ENCODE results near the gene CLMP.
A peak's percentile ranks its signal among the peaks of the same experiment; 100 is the strongest.

The CLMP gene

GRCh38 chr11:123187665-123188507, 7.2 kb downstream of the CLMP start:
- no peaks in the 10 kb centered on the region for H3K27me3 ChIP-seq (ENCODE audit: insufficient read depth, low read length)
- H3K9ac ChIP-seq (ENCODE audit: low read depth, low read length), result peak overlapping the region; percentile 52; the same call in 1 of the 2 replicates
- H3K9me3 ChIP-seq (ENCODE audit: insufficient read depth, low read depth, low read length), result no peaks in the 10 kb centered on the region
- peak overlapping the region; percentile 9; the same call in 1 of the 2 replicates for H3K4me3 ChIP-seq (ENCODE audit: low read length)
- H3K36me3 ChIP-seq (ENCODE audit: insufficient read depth, low read length), result no peaks in the 10 kb centered on the region
- 43% methylated on average over 17 of the region's 17 CpGs for WGBS
- peak overlapping the region; percentile 81 for H3K27ac ChIP-seq (ENCODE audit: low read depth, low read length)
- H3K4me1 ChIP-seq (ENCODE audit: insufficient read depth, low read length), result peaks cover 55% of the 10 kb centered on the region

DNA sequence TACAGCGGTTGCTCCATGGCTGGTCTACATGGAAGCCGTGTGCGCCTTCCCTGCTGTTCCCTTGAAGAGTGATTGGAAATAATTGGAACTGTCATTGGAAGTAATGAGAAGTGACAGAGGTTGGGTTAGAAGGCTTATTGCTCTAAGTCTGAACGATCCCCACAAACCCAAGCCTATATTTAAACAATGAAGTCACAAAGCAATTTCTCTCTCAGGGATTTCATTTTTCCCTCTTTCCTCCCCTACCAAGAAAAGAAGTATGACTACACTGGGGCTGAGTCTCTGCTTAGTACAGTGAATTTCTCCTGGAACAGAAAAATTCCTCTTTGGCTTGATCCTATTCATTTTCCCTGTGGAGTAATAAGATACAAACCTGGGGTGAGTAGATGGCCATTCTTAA, 7.8 kb downstream of the CLMP start:
- no peaks in the 10 kb centered on the region for H3K27me3 ChIP-seq (ENCODE audit: insufficient read depth, low read length)
- no peak overlapping the region for H3K4me3 ChIP-seq (ENCODE audit: low read length)
- no peaks in the 10 kb centered on the region for H3K9me3 ChIP-seq (ENCODE audit: insufficient read depth, low read depth, low read length)
- peaks cover 50% of the 10 kb centered on the region for H3K4me1 ChIP-seq (ENCODE audit: insufficient read depth, low read length)
- no peak overlapping the region for H3K27ac ChIP-seq (ENCODE audit: low read depth, low read length)
- 91% methylated on average over 3 of the region's 4 CpGs for WGBS
- no peak overlapping the region; the same call in 1 of the 2 replicates for H3K9ac ChIP-seq (ENCODE audit: low read depth, low read length)
- H3K36me3 ChIP-seq (ENCODE audit: insufficient read depth, low read length), result no peaks in the 10 kb centered on the region

- no peak overlapping the region for H3K27ac ChIP-seq (ENCODE audit: low read depth, low read length)
- H3K27me3 ChIP-seq (ENCODE audit: insufficient read depth, low read length), result no peaks in the 10 kb centered on the region
- H3K4me3 ChIP-seq (ENCODE audit: low read length), result no peak overlapping the region
- WGBS, result 91% methylated on average over 8 of the region's 8 CpGs
- no peaks in the 10 kb centered on the region for H3K36me3 ChIP-seq (ENCODE audit: insufficient read depth, low read length)
- H3K9me3 ChIP-seq (ENCODE audit: insufficient read depth, low read depth, low read length), result no peaks in the 10 kb centered on the region
- peaks cover 51% of the 10 kb centered on the region for H3K4me1 ChIP-seq (ENCODE audit: insufficient read depth, low read length)
- H3K9ac ChIP-seq (ENCODE audit: low read depth, low read length), result no peak overlapping the region
Measured at GRCh38 chr11:123186286-123186685, 8.8 kb downstream of the CLMP start.

DNA sequence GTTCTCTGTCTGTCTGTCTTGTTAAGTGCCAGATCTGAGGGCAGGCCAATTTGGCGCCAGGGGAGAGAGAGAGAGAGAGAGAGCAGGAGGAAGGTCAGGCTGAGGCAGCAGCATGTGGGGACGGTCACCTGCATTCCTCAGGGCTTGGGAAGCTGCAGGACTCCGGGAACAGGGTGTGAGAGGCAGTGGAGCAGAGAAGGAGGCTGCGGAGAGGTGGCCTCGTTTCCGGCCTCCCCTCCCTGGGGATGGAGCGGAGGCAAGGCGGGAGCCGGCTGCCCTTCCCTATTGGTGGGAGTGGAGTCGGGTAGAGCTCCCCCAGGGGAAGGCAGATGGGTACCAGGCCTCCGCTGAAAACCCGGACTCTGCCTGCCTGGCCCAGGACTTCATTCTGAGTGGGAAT, 9.7 kb downstream of the CLMP start:
- H3K4me3 ChIP-seq (ENCODE audit: low read length), result no peak overlapping the region
- no peak overlapping the region for H3K9ac ChIP-seq (ENCODE audit: low read depth, low read length)
- no peak overlapping the region for H3K27ac ChIP-seq (ENCODE audit: low read depth, low read length)
- no peaks in the 10 kb centered on the region for H3K36me3 ChIP-seq (ENCODE audit: insufficient read depth, low read length)
- no peaks in the 10 kb centered on the region for H3K27me3 ChIP-seq (ENCODE audit: insufficient read depth, low read length)
- H3K9me3 ChIP-seq (ENCODE audit: insufficient read depth, low read depth, low read length), result no peaks in the 10 kb centered on the region
- 60% methylated on average over 12 of the region's 12 CpGs for WGBS
- peaks cover 60% of the 10 kb centered on the region for H3K4me1 ChIP-seq (ENCODE audit: insufficient read depth, low read length)

GRCh38 chr11:123184531-123184930, 10.5 kb downstream of the CLMP start:
- Histone ChIP-seq H3K4me1 (ENCODE audit: insufficient read depth, low read length) (peaks cover 68% of the 10 kb centered on the region), H3K36me3 (ENCODE audit: insufficient read depth, low read length) (no peaks in the 10 kb centered on the region), H3K27me3 (ENCODE audit: insufficient read depth, low read length) (no peaks in the 10 kb centered on the region), H3K9me3 (ENCODE audit: insufficient read depth, low read depth, low read length) (no peaks in the 10 kb centered on the region), H3K4me3 (ENCODE audit: low read length) (no peak overlapping the region), H3K9ac (ENCODE audit: low read depth, low read length) (0 out of 2 replicates have a peak overlapping the region, but pooled peaks have one; percentile 11), H3K27ac (ENCODE audit: low read depth, low read length) (no peak overlapping the region)
- 86% methylated on average over 6 of the region's 6 CpGs for WGBS

DNA sequence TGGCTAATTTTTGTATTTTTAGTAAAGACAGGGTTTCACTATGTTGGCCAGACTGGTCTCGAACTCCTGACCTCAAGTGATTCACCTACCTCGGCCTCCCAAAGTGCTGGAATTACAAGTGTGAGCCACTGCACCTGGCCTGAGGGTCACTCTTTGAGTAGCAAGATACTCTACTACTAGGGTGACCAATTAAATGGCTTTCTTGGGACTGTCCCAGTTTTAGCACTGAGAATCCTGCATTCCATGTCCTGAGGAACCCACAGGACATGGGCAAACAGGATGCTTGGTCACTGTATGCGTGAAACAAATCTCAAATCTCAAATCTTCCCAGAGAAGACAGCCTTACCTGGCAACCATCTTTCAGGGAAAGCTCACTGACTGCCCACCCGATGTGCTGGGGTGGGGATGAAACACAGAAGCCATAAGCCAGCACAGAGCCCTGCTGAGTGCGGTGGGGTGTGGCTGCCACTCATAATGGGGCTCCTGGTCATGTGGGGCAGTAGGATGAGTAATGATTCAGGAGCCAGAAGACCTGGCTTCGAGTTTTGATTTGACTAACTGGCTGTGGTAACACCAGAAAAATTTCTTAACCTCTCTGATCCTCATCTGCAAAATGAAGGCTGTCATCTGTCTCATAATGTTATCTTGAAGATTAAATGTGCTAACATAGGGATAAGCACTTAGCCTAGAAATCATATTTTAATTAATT, 11.5 kb downstream of the CLMP start:
- Histone ChIP-seq H3K27ac (ENCODE audit: low read depth, low read length) (no peak overlapping the region), H3K4me3 (ENCODE audit: low read length) (no peak overlapping the region), H3K9ac (ENCODE audit: low read depth, low read length) (no peak overlapping the region), H3K4me1 (ENCODE audit: insufficient read depth, low read length) (peaks cover 67% of the 10 kb centered on the region), H3K9me3 (ENCODE audit: insufficient read depth, low read depth, low read length) (no peaks in the 10 kb centered on the region), H3K36me3 (ENCODE audit: insufficient read depth, low read length) (no peaks in the 10 kb centered on the region), H3K27me3 (ENCODE audit: insufficient read depth, low read length) (no peaks in the 10 kb centered on the region)
- 89% methylated on average over 6 of the region's 6 CpGs for WGBS

DNA sequence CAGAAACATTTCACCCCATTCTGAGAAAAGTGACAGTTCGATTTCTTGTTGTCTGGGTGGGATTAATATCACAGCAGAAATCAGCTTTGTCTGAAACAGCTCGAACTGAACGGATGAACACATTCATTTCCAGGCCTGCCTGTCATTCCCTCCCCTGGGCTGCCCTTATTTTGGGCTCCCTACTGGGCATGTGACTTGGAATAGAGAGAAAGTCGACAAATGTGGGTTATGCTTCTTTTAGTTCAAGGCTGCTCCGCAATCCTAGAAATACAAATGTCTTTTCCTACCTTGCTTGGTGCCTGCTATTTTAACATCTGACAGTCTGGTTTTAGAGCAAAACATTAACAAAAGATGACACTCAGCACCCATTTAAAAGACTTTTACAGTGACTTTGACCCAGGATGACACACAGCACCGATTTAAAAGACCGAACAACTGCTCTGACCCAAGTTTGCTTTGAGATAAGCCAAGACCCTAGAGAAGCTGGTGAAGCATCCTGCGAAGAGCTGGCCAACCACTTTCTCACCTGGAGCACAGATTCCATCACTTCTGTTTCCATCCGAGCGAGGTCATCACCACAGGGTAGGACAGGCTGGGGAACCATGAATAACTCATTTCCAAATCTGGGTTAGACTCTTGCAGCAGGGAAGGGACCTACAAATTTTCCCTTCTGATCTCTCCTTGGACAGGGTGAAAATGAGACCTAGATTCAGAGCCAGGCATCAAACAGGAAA, 13.1 kb downstream of the CLMP start:
- no peak overlapping the region for H3K9ac ChIP-seq (ENCODE audit: low read depth, low read length)
- no peaks in the 10 kb centered on the region for H3K36me3 ChIP-seq (ENCODE audit: insufficient read depth, low read length)
- H3K27me3 ChIP-seq (ENCODE audit: insufficient read depth, low read length), result no peaks in the 10 kb centered on the region
- 92% methylated on average over 10 of the region's 10 CpGs for WGBS
- no peak overlapping the region for H3K4me3 ChIP-seq (ENCODE audit: low read length)
- no peak overlapping the region for H3K27ac ChIP-seq (ENCODE audit: low read depth, low read length)
- no peaks in the 10 kb centered on the region for H3K9me3 ChIP-seq (ENCODE audit: insufficient read depth, low read depth, low read length)
- peaks cover 56% of the 10 kb centered on the region for H3K4me1 ChIP-seq (ENCODE audit: insufficient read depth, low read length)

- Histone ChIP-seq H3K9ac (ENCODE audit: low read depth, low read length) (no peak overlapping the region), H3K27me3 (ENCODE audit: insufficient read depth, low read length) (no peaks in the 10 kb centered on the region), H3K4me3 (ENCODE audit: low read length) (no peak overlapping the region), H3K9me3 (ENCODE audit: insufficient read depth, low read depth, low read length) (no peaks in the 10 kb centered on the region), H3K4me1 (ENCODE audit: insufficient read depth, low read length) (peaks cover 59% of the 10 kb centered on the region), H3K27ac (ENCODE audit: low read depth, low read length) (no peak overlapping the region), H3K36me3 (ENCODE audit: insufficient read depth, low read length) (no peaks in the 10 kb centered on the region)
- 93% methylated on average over 4 of the region's 4 CpGs for WGBS
Measured at GRCh38 chr11:123181075-123181474, 14.0 kb downstream of the CLMP start.

GRCh38 chr11:123180574-123180973, 14.5 kb downstream of the CLMP start:
- no peak overlapping the region for H3K27ac ChIP-seq (ENCODE audit: low read depth, low read length)
- H3K9me3 ChIP-seq (ENCODE audit: insufficient read depth, low read depth, low read length), result no peaks in the 10 kb centered on the region
- no peak overlapping the region for H3K9ac ChIP-seq (ENCODE audit: low read depth, low read length)
- no peaks in the 10 kb centered on the region for H3K27me3 ChIP-seq (ENCODE audit: insufficient read depth, low read length)
- H3K4me3 ChIP-seq (ENCODE audit: low read length), result no peak overlapping the region
- H3K4me1 ChIP-seq (ENCODE audit: insufficient read depth, low read length), result peaks cover 55% of the 10 kb centered on the region
- WGBS, result 96% methylated on average over 2 of the region's 2 CpGs
- no peaks in the 10 kb centered on the region for H3K36me3 ChIP-seq (ENCODE audit: insufficient read depth, low read length)

DNA sequence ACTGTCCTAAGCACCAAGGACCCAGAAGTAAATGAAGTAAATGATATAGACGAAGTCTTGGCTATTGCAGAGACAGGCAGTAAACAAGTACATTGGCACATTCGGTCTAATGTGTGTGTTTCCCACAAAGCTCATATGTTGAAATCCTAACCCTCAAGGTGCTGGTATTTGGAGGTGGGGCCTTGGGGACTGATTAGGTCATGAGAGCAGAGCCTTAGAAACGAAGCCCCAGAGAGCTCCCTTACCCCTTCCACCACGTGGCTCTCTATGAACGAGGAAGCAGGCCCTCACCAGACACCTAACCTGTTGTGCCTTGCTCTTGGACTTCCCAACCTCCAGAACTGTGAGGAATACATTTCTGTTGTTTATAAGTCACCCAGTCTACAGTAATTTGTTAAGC, 14.9 kb downstream of the CLMP start:
- peaks cover 55% of the 10 kb centered on the region for H3K4me1 ChIP-seq (ENCODE audit: insufficient read depth, low read length)
- H3K4me3 ChIP-seq (ENCODE audit: low read length), result no peak overlapping the region
- no peak overlapping the region for H3K27ac ChIP-seq (ENCODE audit: low read depth, low read length)
- H3K9ac ChIP-seq (ENCODE audit: low read depth, low read length), result no peak overlapping the region
- no peaks in the 10 kb centered on the region for H3K27me3 ChIP-seq (ENCODE audit: insufficient read depth, low read length)
- no peaks in the 10 kb centered on the region for H3K9me3 ChIP-seq (ENCODE audit: insufficient read depth, low read depth, low read length)
- H3K36me3 ChIP-seq (ENCODE audit: insufficient read depth, low read length), result no peaks in the 10 kb centered on the region
- WGBS, result 78% methylated on average over 5 of the region's 5 CpGs

- no peak overlapping the region for H3K27ac ChIP-seq (ENCODE audit: low read depth, low read length)
- H3K36me3 ChIP-seq (ENCODE audit: insufficient read depth, low read length), result no peaks in the 10 kb centered on the region
- H3K9me3 ChIP-seq (ENCODE audit: insufficient read depth, low read depth, low read length), result no peaks in the 10 kb centered on the region
- H3K4me1 ChIP-seq (ENCODE audit: insufficient read depth, low read length), result peaks cover 55% of the 10 kb centered on the region
- H3K4me3 ChIP-seq (ENCODE audit: low read length), result no peak overlapping the region
- no peak overlapping the region for H3K9ac ChIP-seq (ENCODE audit: low read depth, low read length)
- 86% methylated on average over 2 of the region's 2 CpGs for WGBS
- no peaks in the 10 kb centered on the region for H3K27me3 ChIP-seq (ENCODE audit: insufficient read depth, low read length)
Measured at GRCh38 chr11:123179586-123179985, 15.5 kb downstream of the CLMP start.

Measured in HUES64 (cell line).